Heart right ventricle (tissue), 16 donors: ENCODE measurements around the gene RAPGEF3. TPM values are rescaled to one million over a fixed set of nuclear protein-coding genes. Genes with fewer than 3 reads are reported as not detected.

Experiments used
- ATAC-seq, 8 donors: fragments of 200-7000 bp; cut with Tn5 transposase; one replicate each; pipeline ENCODE4 v1.9.1; 2020; ENCODE audit warnings: mild to moderate bottlenecking in 8 of 8, moderate library complexity in 8 of 8, moderate number of reproducible peaks in 1 of 8
- DNase-seq, 2 donors: peaks; one replicate each; pipeline ENCODE4 v3.0.0-alpha.2; 2020
- H3K27ac ChIP-seq, 10 donors: fragments of 200-600 bp; sonication (generic) in 2 of 10; one replicate each; pipeline versions ENCODE4 v1.5.0 to v1.8.0; 2020 to 2022; ENCODE audit warnings: mild to moderate bottlenecking in 3 of 10
- H3K27me3 ChIP-seq, 7 donors: fragments of 200-600 bp; one replicate each; pipeline ENCODE4 v1.8.0; 2021 to 2022; ENCODE audit warnings: mild to moderate bottlenecking in 2 of 7
- H3K36me3 ChIP-seq, 9 donors: fragments of 200-600 bp; sonication (generic) in 1 of 9; one replicate each; pipeline versions ENCODE4 v1.5.0 to v1.8.0; 2020 to 2022; ENCODE audit warnings: mild to moderate bottlenecking in 2 of 9
- H3K4me1 ChIP-seq, 9 donors: fragments of 200-600 bp; sonication (generic) in 1 of 9; one replicate each; pipeline versions ENCODE4 v1.5.0 to v1.8.0; 2020 to 2022; ENCODE audit warnings: mild to moderate bottlenecking in 4 of 9
- H3K4me3 ChIP-seq, 10 donors: fragments of 200-600 bp; sonication (generic) in 2 of 10; one replicate each; pipeline versions ENCODE4 v1.5.0 to v1.8.0; 2020 to 2022; ENCODE audit warnings: mild to moderate bottlenecking in 7 of 10, moderate library complexity in 2 of 10
- H3K9me3 ChIP-seq, 11 donors: fragments of 200-600 bp in 10 of 11; sonication (generic) in 2 of 11; one replicate each; pipeline versions ENCODE4 v1.5.0 to v1.8.0; 2013 to 2022; ENCODE audit warnings: mild to moderate bottlenecking in 2 of 11, control low read depth in 1 of 11, moderate library complexity in 1 of 11
- CTCF ChIP-seq, 9 donors: fragments of 200-600 bp; sonication (generic) in 2 of 9; IDR thresholded peaks; one replicate each; pipeline versions ENCODE4 v1.5.0 to v1.8.0; 2021 to 2022; ENCODE audit warnings: antibody characterized with exemption in 9 of 9, mild to moderate bottlenecking in 5 of 9, moderate library complexity in 1 of 9
- WGBS, 2 donors: extraction: QIAGEN DNeasy Blood & Tissue Kit; methylation state at CpG; one replicate each; pipeline ENCODE4 v1.1.7; 2013; ENCODE audit warnings: inconsistent platforms in 1 of 2; 5-methylcytosine and 5-hydroxymethylcytosine counted together
- intact Hi-C, 10 donors: fragments of 100-400 bp; cut with DNase I; formaldehyde crosslinking; loops; one replicate each; pipeline versions ENCODE4 v1.11.1 to v1.14.2; 2022
- polyA plus RNA-seq, 2 donors: library from polyadenylated mRNA; stranded (reverse); fragments of 200-250 nt; gene quantifications; one replicate each; pipeline ENCODE4 v1.2.3, GENCODE V29; 2013
- total RNA-seq, 10 donors: library from RNA; stranded (reverse); fragmentation: NEBNext Ultra II Directional in 3 of 10; extraction: Animal tissue kit (Norgen Biotek cat#: 25700) in 3 of 10; gene quantifications; one replicate each; pipeline versions ENCODE4 v1.2.1 to v1.2.4, GENCODE V29; 2021 to 2023
- donor health status: Arrhythmogenic right ventricular cardiomyopathy.
- donor health status: ischemic (EF 13 %, LVEDD 7.1; RV severe dilation, severe dysfunction).
- donor health status: healthy with polysubstance abuse.
- donor health status: DM: no; HTN: yes; CAD: no.
- donor health status: DM: no; HTN: no; CAD: no.
- donor health status: ischemic (EF 25% LVEDD 6.9; RV normal size, moderate dysfunction).
- donor health status: ischemic (EF 25% LVEDD 5.7; RV mildly dilated, moderate dysfunction).
- donor health status: healthy.
- donor health status: DM: yes; HTN: yes; CAD: no.
- donor health status: Ischemic cardiomyopathy.
- donor health status: ischemic (EF 35%, LVEDD 5.7; RV mildly dilated, moderate dysfunction).
- donor health status: nonischemic (EF 11% LVEDD 7.7; RV severe dilation, severe dysfunction).
- donor health status: DM: yes; HTN: yes; CAD: no.
- donor health status: PGD.
- donor health status: ischemic (EF 29% LVEDD 5.4; RV normal size, mild dysfunction).
- donor health status: nonischemic (EF 23%, LVEDD 6.1; RV moderate dilation, normal function).

Gene RAPGEF3
- total and polyA plus RNA-seq, 12 donors = 9.5 to 173 (median 20.1) TPM

GRCh38 chr12:47722941-47723631 lies 35.6 kb downstream of the RAPGEF3 start:
- ATAC-seq (no peak), DNase-seq (no peak)
- no peaks in the 10 kb centered on the region for H3K27me3 ChIP-seq
- intact Hi-C loops = no loop called here
- H3K4me1 ChIP-seq = peaks cover 5 to 26% (median 13%) of the 10 kb centered on the region in 9 donors
- no peak for TF ChIP-seq CTCF (IDR thresholded peaks at IDR 0.05)
- H3K9me3 ChIP-seq = no peaks in the 10 kb centered on the region
- H3K27ac ChIP-seq = no peak overlapping the region
- no peak overlapping the region for H3K4me3 ChIP-seq
- WGBS, 2 donors = 64 to 80% methylated on average over 5 of the region's 5 CpGs
- H3K36me3 ChIP-seq = peaks cover 0 to 7% (median 0%) of the 10 kb centered on the region in 9 donors

- no peak for TF ChIP-seq CTCF (IDR thresholded peaks at IDR 0.05)
- no peak for DNase-seq
- 78 to 84% methylated on average over 7 of the region's 7 CpGs for WGBS, 2 donors
- H3K9me3 ChIP-seq = no peaks in the 10 kb centered on the region
- H3K4me3 ChIP-seq = no peak overlapping the region
- no peak for ATAC-seq
- peaks cover 0 to 7% (median 0%) of the 10 kb centered on the region in 9 donors for H3K36me3 ChIP-seq
- no peak overlapping the region for H3K27ac ChIP-seq
- peaks cover 10 to 34% (median 19%) of the 10 kb centered on the region in 9 donors for H3K4me1 ChIP-seq
- intact Hi-C loops = no loop called here
- no peaks in the 10 kb centered on the region for H3K27me3 ChIP-seq
Observed at GRCh38 chr12:47722136-47722834, 36.4 kb downstream of the RAPGEF3 start.

GRCh38 chr12:47721431-47721973 lies 37.2 kb downstream of the RAPGEF3 start:
- intact Hi-C loops = no loop called here
- Histone ChIP-seq H3K9me3 (no peaks in the 10 kb centered on the region), H3K27ac (no peak overlapping the region), H3K4me3 (no peak overlapping the region), H3K36me3 (peaks cover 0 to 7% (median 0%) of the 10 kb centered on the region in 9 donors), H3K27me3 (no peaks in the 10 kb centered on the region), H3K4me1 (peaks cover 17 to 42% (median 27%) of the 10 kb centered on the region in 9 donors)
- no peak for TF ChIP-seq CTCF (IDR thresholded peaks at IDR 0.05)
- 85 to 89% methylated on average over 9 of the region's 9 CpGs for WGBS, 2 donors
- no peak for ATAC-seq
- no peak for DNase-seq

- Histone ChIP-seq H3K27me3 (no peaks in the 10 kb centered on the region), H3K9me3 (no peaks in the 10 kb centered on the region), H3K4me1 (peaks cover 31 to 58% (median 47%) of the 10 kb centered on the region in 9 donors), H3K4me3 (no peak overlapping the region), H3K27ac (peak overlapping the region; percentile 82 to 97 (median 94)), H3K36me3 (peaks cover 0 to 7% (median 0%) of the 10 kb centered on the region in 9 donors)
- WGBS, 2 donors = 42 to 43% methylated on average over 1 of the region's 1 CpG
- DNase-seq (no peak), ATAC-seq (peak in 1 of 8 donors; percentile 17)
- no peak for TF ChIP-seq CTCF (IDR thresholded peaks at IDR 0.05)
- intact Hi-C loops = loop anchor here in 8 of 10 donors (1.0 to 10.0 kb wide), 6 partner anchors 18 to 236 kb away; no protein-coding TSS in a partner anchor
Observed at GRCh38 chr12:47718531-47718930, 40.1 kb downstream of the RAPGEF3 start.
